ENCODE results near the gene COX15. TPM values are rescaled to one million over a fixed set of nuclear protein-coding genes. Genes with fewer than 3 reads are reported as not detected.

COX15 gene
- total RNA-seq, 4 donors from 2014 or later, result 8.0 to 39.0 (median 31.1) TPM

DNA sequence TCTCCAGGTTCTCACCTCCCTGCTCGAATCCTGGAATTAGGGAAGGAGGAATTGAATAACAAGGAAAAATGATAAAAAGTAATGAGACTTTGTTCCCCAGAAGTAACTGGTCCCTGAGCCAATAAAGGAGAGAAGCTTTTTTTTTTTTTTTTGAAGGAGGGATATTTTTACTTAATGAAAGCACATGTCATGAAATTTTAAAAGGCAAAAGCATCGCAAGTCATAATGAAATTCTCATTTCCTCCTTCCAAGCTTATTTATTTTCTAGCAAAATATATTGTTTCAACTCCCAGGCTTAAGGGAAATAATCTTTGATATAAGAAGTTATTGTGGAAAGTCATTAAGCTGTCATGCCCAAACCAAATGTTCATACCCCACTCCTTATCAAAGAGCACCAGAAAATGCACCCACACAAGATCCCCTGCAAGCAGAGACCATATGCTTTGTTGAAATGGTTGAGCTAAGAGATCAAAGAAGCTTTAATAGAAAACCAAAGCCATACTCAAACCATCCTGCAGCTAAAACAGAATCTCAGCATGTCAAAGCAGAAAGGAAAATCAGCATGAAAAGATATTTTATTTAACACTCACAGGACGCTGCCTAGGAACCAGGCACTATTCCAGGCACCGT lies 33.9 kb upstream of the COX15 start:
- Histone ChIP-seq H3K27ac (no peak overlapping the region), H3K4me1 (peaks cover 0 to 5% (median 0%) of the 10 kb centered on the region in 4 donors), H3K36me3 (peaks cover 0 to under 1% (median 0%) of the 10 kb centered on the region in 4 donors), H3K27me3 (no peaks in the 10 kb centered on the region), H3K9me3 (no peaks in the 10 kb centered on the region), H3K4me3 (no peak overlapping the region)
- in situ Hi-C loops (cut with MboI; ENCODE audit: low pct_ligation_motif_present in 1 of 4, low pct_unique_long_range_greater_than_20kb in 1 of 4, low sequenced_read_pairs in 3 of 4), result no loop called here
- DNase-seq, result no peak
- intact Hi-C loops (cut with DNase I; ENCODE audit: low total_unique reads), result no loop called here
- no peak for TF ChIP-seq POLR2A (IDR thresholded peaks at IDR 0.05)
- TF ChIP-seq EP300 (IDR thresholded peaks at IDR 0.05; ENCODE audit: low read depth), result no peak
- TF ChIP-seq, protein P1, sequence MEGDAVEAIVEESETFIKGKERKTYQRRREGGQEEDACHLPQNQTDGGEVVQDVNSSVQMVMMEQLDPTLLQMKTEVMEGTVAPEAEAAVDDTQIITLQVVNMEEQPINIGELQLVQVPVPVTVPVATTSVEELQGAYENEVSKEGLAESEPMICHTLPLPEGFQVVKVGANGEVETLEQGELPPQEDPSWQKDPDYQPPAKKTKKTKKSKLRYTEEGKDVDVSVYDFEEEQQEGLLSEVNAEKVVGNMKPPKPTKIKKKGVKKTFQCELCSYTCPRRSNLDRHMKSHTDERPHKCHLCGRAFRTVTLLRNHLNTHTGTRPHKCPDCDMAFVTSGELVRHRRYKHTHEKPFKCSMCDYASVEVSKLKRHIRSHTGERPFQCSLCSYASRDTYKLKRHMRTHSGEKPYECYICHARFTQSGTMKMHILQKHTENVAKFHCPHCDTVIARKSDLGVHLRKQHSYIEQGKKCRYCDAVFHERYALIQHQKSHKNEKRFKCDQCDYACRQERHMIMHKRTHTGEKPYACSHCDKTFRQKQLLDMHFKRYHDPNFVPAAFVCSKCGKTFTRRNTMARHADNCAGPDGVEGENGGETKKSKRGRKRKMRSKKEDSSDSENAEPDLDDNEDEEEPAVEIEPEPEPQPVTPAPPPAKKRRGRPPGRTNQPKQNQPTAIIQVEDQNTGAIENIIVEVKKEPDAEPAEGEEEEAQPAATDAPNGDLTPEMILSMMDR (IDR thresholded peaks at IDR 0.05), result no peak
- TF ChIP-seq POLR2AphosphoS5 (IDR thresholded peaks at IDR 0.05), result no peak
- 54 to 60% methylated on average over 4 of the region's 4 CpGs for WGBS, 2 donors (ENCODE audit: low coverage in 1 of 2)

DNA sequence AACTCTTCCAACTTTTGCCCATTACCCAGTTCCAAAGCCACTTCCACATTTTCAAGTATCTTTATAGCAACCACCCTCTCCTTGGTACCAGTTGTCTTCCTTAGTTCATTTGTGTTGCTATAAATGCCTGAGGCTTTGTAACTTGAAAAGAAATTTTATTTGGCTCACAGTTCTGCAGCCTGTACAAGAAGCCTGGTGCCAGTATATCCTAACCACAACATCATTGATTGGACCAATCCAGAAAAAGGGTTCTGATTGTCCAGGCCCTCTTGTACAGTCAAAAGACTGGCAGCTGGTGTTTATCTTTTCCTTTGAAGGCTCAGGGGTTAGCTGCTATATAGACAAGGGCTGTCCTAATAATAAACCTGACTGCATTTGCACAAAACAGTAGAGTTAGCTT lies 29.4 kb upstream of the COX15 start:
- intact Hi-C loops (cut with DNase I; ENCODE audit: low total_unique reads), result no loop called here
- TF ChIP-seq EP300 (IDR thresholded peaks at IDR 0.05; ENCODE audit: low read depth) (no peak), POLR2A (IDR thresholded peaks at IDR 0.05) (no peak), POLR2AphosphoS5 (IDR thresholded peaks at IDR 0.05) (no peak)
- TF ChIP-seq, protein P1 (IDR thresholded peaks at IDR 0.05), result no peak
- in situ Hi-C loops (cut with MboI; ENCODE audit: low pct_ligation_motif_present in 1 of 4, low pct_unique_long_range_greater_than_20kb in 1 of 4, low sequenced_read_pairs in 3 of 4), result no loop called here
- Histone ChIP-seq H3K27ac (no peak overlapping the region), H3K4me3 (no peak overlapping the region), H3K36me3 (peaks cover 0 to 23% (median 7%) of the 10 kb centered on the region in 4 donors), H3K9me3 (no peaks in the 10 kb centered on the region), H3K27me3 (no peaks in the 10 kb centered on the region), H3K4me1 (peaks cover 0 to 5% (median 0%) of the 10 kb centered on the region in 4 donors)
- DNase-seq, result no peak

DNA sequence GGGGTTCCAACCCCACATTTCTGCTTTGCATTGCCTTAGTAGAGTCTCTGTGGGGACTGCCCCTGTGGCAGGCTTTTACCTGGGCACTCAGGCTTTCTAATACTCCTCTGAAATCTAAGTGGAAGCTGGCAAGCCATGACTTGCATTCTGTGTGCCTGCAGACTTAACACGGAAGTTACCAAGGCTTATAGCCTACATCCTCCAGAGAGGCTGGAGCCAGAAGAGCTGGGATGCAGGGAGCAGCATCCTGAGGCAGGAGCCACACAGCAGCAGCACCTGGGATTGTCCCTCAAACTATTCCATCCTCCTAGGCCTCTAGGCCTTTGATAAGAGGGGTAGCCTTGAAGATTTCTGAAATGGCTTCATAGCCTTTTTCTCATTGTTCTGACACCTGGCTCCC lies 28.4 kb upstream of the COX15 start:
- Histone ChIP-seq H3K27me3 (no peaks in the 10 kb centered on the region), H3K36me3 (peaks cover 0 to 32% (median 12%) of the 10 kb centered on the region in 4 donors), H3K27ac (no peak overlapping the region), H3K4me3 (no peak overlapping the region), H3K4me1 (peaks cover 0 to 5% (median 0%) of the 10 kb centered on the region in 4 donors), H3K9me3 (no peaks in the 10 kb centered on the region)
- no peak for DNase-seq
- TF ChIP-seq EP300 (IDR thresholded peaks at IDR 0.05; ENCODE audit: low read depth), result no peak
- no peak for TF ChIP-seq POLR2A (IDR thresholded peaks at IDR 0.05)
- TF ChIP-seq POLR2AphosphoS5 (IDR thresholded peaks at IDR 0.05), result no peak
- TF ChIP-seq, protein P1 (IDR thresholded peaks at IDR 0.05), result no peak
- in situ Hi-C loops (cut with MboI; ENCODE audit: low pct_ligation_motif_present in 1 of 4, low pct_unique_long_range_greater_than_20kb in 1 of 4, low sequenced_read_pairs in 3 of 4) (no loop called here), intact Hi-C loops (cut with DNase I; ENCODE audit: low total_unique reads) (no loop called here)
- WGBS, 2 donors (ENCODE audit: low coverage in 1 of 2), result 100% methylated on average over 1 of the region's 1 CpG; no CpG with 5 or more reads in 1 of the 2 donors

DNA sequence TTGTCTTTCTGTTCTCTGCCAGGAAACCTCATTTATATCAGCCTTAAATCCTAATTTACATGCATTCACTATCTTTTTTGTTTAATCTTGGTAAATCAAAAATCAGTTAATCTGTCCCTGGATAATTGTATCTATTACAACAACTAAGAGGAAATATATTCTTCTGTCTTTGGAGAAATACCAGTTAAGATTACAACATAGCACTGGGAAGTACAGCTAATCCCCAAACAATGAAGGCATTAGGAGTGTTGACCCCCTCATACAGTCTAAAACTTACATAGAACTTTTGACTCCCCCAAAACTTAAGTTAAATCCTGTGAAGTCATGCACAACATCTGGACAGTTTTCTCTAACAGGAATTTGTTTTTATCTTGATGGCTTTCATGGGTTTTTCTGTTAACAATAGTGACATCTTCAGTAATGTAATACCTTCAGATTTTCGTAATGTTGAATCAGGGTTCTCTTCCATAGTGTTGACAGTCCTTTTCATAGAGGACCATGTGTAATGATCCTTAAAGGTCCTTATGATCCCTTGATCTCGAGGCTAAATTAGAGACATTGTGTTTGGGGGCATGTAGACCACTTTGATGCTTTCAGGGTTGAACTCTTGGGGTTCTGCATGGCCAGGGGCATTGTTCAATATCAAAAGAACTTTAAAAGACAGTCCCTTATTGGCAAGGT lies 26.4 kb upstream of the COX15 start:
- Histone ChIP-seq H3K9me3 (no peaks in the 10 kb centered on the region), H3K4me3 (no peak overlapping the region), H3K4me1 (peaks cover 0 to 5% (median 0%) of the 10 kb centered on the region in 4 donors), H3K27ac (no peak overlapping the region), H3K27me3 (no peaks in the 10 kb centered on the region), H3K36me3 (peaks cover 0 to 50% (median 21%) of the 10 kb centered on the region in 4 donors)
- TF ChIP-seq POLR2A (IDR thresholded peaks at IDR 0.05), result no peak
- TF ChIP-seq, protein P1 (IDR thresholded peaks at IDR 0.05), result no peak
- TF ChIP-seq POLR2AphosphoS5 (IDR thresholded peaks at IDR 0.05), result peak in 1 of 3 donors; percentile 43
- no peak for TF ChIP-seq EP300 (IDR thresholded peaks at IDR 0.05; ENCODE audit: low read depth)
- no peak for DNase-seq
- in situ Hi-C loops (cut with MboI; ENCODE audit: low pct_ligation_motif_present in 1 of 4, low pct_unique_long_range_greater_than_20kb in 1 of 4, low sequenced_read_pairs in 3 of 4) (no loop called here), intact Hi-C loops (cut with DNase I; ENCODE audit: low total_unique reads) (no loop called here)
- WGBS, 2 donors (ENCODE audit: low coverage in 1 of 2), result 83 to 84% methylated on average over 2 of the region's 2 CpGs
